ENCODE measurements around the gene ZBTB11.

DNA sequence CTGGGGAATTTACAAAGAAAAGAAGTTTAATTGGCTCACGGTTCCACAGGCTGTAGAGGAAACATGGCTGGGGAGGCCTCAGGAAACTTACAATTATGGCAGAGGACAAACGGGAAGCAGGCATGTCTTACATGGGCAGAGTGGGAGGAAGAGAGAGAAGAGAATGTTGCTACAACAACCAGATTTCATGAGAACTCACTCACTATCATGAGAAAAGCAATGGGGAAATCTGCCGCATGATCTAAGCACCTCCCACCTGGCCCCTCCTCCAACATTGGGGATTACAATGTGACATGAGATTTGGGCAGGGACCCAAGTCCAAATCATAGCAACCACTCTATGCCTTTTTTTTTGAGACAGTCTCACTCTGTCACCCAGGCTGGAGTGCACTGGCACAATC lies 74.2 kb downstream of the ZBTB11 start:
- no peak for TF ChIP-seq EP300 (IDR thresholded peaks at IDR 0.05)
- TF ChIP-seq POLR2AphosphoS5 (IDR thresholded peaks at IDR 0.05): no peak
- TF ChIP-seq, protein P1, sequence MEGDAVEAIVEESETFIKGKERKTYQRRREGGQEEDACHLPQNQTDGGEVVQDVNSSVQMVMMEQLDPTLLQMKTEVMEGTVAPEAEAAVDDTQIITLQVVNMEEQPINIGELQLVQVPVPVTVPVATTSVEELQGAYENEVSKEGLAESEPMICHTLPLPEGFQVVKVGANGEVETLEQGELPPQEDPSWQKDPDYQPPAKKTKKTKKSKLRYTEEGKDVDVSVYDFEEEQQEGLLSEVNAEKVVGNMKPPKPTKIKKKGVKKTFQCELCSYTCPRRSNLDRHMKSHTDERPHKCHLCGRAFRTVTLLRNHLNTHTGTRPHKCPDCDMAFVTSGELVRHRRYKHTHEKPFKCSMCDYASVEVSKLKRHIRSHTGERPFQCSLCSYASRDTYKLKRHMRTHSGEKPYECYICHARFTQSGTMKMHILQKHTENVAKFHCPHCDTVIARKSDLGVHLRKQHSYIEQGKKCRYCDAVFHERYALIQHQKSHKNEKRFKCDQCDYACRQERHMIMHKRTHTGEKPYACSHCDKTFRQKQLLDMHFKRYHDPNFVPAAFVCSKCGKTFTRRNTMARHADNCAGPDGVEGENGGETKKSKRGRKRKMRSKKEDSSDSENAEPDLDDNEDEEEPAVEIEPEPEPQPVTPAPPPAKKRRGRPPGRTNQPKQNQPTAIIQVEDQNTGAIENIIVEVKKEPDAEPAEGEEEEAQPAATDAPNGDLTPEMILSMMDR (IDR thresholded peaks at IDR 0.05): no peak

Data from stomach (tissue), 4 donors.